ENCODE data around the gene SLC25A13. TPM values are rescaled to one million over a fixed set of nuclear protein-coding genes. Genes with fewer than 3 reads are reported as not detected.

Gene SLC25A13
- total RNA-seq, 1 donor from 2014 or later, result 11.6 TPM

- DNase-seq (no peak), ATAC-seq (ENCODE audit: poor library complexity) (no peak)
- intact Hi-C loops (cut with DNase I), result no loop called here
Measured at GRCh38 chr7:96085953-96086352, 235.9 kb downstream of the SLC25A13 start.

GRCh38 chr7:96084881-96085553 is 236.9 kb downstream of the SLC25A13 start:
- intact Hi-C loops (cut with DNase I), result no loop called here
- ATAC-seq (ENCODE audit: poor library complexity) (no peak), DNase-seq (no peak)

GRCh38 chr7:96080027-96080426 is 241.9 kb downstream of the SLC25A13 start:
- intact Hi-C loops (cut with DNase I), result no loop called here
- DNase-seq, result no peak
- ATAC-seq (ENCODE audit: poor library complexity), result no peak

GRCh38 chr7:96076350-96076707 is 245.6 kb downstream of the SLC25A13 start:
- intact Hi-C loops (cut with DNase I), result loop anchor here (5.0 kb wide), 1 partner anchor 951 kb away; no protein-coding TSS in a partner anchor
- ATAC-seq (ENCODE audit: poor library complexity) (no peak), DNase-seq (no peak)

- intact Hi-C loops (cut with DNase I), result loop anchor here (5.0 kb wide), 1 partner anchor 952 kb away; no protein-coding TSS in a partner anchor
- peak; percentile 99 for ATAC-seq (ENCODE audit: poor library complexity)
- peak; percentile 74 for DNase-seq
Measured at GRCh38 chr7:96075510-96076349, 246.2 kb downstream of the SLC25A13 start.

GRCh38 chr7:96074871-96075270 is 247.0 kb downstream of the SLC25A13 start:
- ATAC-seq (ENCODE audit: poor library complexity) (no peak), DNase-seq (no peak)
- intact Hi-C loops (cut with DNase I), result loop anchor here (5.0 kb wide), 1 partner anchor 952 kb away; no protein-coding TSS in a partner anchor

Small RNA genes lying within 50 kb of the gene (microRNA-seq; reads per million reads assigned to microRNA genes)
- not detected for gene MIR591

Measured in Right ventricle myocardium superior (tissue), 1 donor.